Esophagus muscularis mucosa (tissue), 4 donors: Measurements from ENCODE around the gene ZNF490. TPM values are rescaled to one million over a fixed set of nuclear protein-coding genes. Genes with fewer than 3 reads are reported as not detected.
A peak's percentile ranks its signal among the peaks of the same experiment; 100 is the strongest.
"Not testable (repeated sequence)": the region's sequence is repeated elsewhere in the genome, so short reads cannot be mapped to it uniquely, and the experiment has no call there.

Source experiments
- DNase-seq: peaks from one replicate; pipeline ENCODE4 v3.0.0-alpha.2; 2017; ENCODE audit errors: extremely low spot score
- H3K27ac ChIP-seq, 4 donors: fragments of 200-600 bp; sonication (generic); replicated peaks in 1 of 4; 1 replicate in 3 of 4; 2 replicates in 1 of 4; pipeline ENCODE4 v1.5.1; 2016 to 2019; ENCODE audit warnings: mild to moderate bottlenecking in 1 of 4
- H3K27me3 ChIP-seq, 4 donors: fragments of 200-600 bp; sonication (generic); one replicate each; pipeline versions ENCODE4 v1.5.1 to v1.6.0; 2016 to 2019
- H3K36me3 ChIP-seq, 4 donors: fragments of 200-600 bp; sonication (generic); one replicate each; pipeline ENCODE4 v1.5.1; 2016 to 2019
- H3K4me1 ChIP-seq, 4 donors: fragments of 200-600 bp; sonication (generic); one replicate each; pipeline ENCODE4 v1.5.1; 2016 to 2019
- H3K4me3 ChIP-seq, 4 donors: fragments of 200-600 bp; sonication (generic); 1 replicate in 2 of 4; 2 replicates in 2 of 4; pipeline ENCODE4 v1.5.1; 2016 to 2019; ENCODE audit warnings: mild to moderate bottlenecking in 4 of 4, moderate library complexity in 1 of 4
- H3K9me3 ChIP-seq, 4 donors: fragments of 200-600 bp; sonication (generic); 1 replicate in 3 of 4; 2 replicates in 1 of 4; pipeline ENCODE4 v1.5.1; 2016 to 2019
- EP300 ChIP-seq: sonication (generic); formaldehyde crosslinking; IDR thresholded peaks from one replicate; pipeline ENCODE4 v1.6.1; 2017; ENCODE audit warnings: antibody characterized with exemption
- POLR2A ChIP-seq: fragments of 450-650 bp; IDR thresholded peaks from one replicate; pipeline ENCODE4 v1.6.1; 2017; ENCODE audit warnings: antibody characterized with exemption, moderate library complexity, mild to moderate bottlenecking, low read depth
- POLR2AphosphoS5 ChIP-seq, 2 donors: sonication (generic); formaldehyde crosslinking; IDR thresholded peaks; one replicate each; pipeline ENCODE4 v1.6.1; 2017; ENCODE audit warnings: antibody characterized with exemption in 2 of 2
- WGBS: methylation state at CpG from one replicate; pipeline ENCODE4 v1.1.5; 2018; 5-methylcytosine and 5-hydroxymethylcytosine counted together
- intact Hi-C: fragments of 100-400 bp; cut with DNase I; formaldehyde crosslinking; loops from one replicate; pipeline ENCODE4 v1.15.1; 2023
- total RNA-seq, 4 donors: library from RNA; depleted of rRNA; stranded (reverse); fragments of >200 nt; gene quantifications; one replicate each; pipeline versions ENCODE4 v1.1.0 to v1.2.1, GENCODE V29; 2016
- TF ChIP-seq, protein P1 (sequence below), 3 experiments: fragments of 200-600 bp in 2 of 3; fragments of 450-650 bp in 1 of 3; sonication (generic) in 2 of 3; IDR thresholded peaks; one replicate each; pipeline ENCODE4 v1.5.1; 2017 to 2019; ENCODE audit warnings: antibody characterized with exemption in 3 of 3, mild to moderate bottlenecking in 2 of 3, moderate library complexity in 1 of 3

ZNF490 gene
- total RNA-seq, 4 donors from 2014 or later, result 3.3 to 6.7 (median 5.3) TPM

DNA sequence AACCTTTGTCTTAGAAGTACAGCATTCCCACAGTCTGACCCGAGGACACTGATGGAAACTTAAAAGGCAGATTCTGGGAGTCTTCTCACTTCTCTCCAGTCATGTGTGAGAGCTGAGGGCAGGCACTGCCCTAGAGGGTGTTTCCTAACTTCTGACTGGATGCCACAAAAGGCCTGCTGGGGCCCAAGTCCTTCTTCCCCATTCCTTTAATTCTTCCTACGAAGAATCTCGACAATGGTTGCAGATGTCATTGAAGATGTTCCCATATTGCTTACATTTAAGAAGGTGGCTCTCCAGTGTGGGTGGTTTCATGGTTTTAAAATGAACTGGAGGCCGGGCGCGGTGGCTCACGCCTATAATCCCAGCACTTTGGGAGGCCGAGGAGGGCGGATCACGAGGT is 32.0 kb downstream of the ZNF490 start:
- H3K4me3 ChIP-seq, result no peak overlapping the region
- H3K27me3 ChIP-seq, result no peaks in the 10 kb centered on the region
- H3K4me1 ChIP-seq, result peaks cover 0 to 13% (median 9%) of the 10 kb centered on the region in 4 donors
- no peak for DNase-seq
- intact Hi-C loops, result no loop called here
- H3K9me3 ChIP-seq, result peaks cover 0 to 19% (median 5%) of the 10 kb centered on the region in 4 donors
- H3K36me3 ChIP-seq, result peaks cover 32 to 57% (median 40%) of the 10 kb centered on the region in 4 donors
- TF ChIP-seq, protein P1, sequence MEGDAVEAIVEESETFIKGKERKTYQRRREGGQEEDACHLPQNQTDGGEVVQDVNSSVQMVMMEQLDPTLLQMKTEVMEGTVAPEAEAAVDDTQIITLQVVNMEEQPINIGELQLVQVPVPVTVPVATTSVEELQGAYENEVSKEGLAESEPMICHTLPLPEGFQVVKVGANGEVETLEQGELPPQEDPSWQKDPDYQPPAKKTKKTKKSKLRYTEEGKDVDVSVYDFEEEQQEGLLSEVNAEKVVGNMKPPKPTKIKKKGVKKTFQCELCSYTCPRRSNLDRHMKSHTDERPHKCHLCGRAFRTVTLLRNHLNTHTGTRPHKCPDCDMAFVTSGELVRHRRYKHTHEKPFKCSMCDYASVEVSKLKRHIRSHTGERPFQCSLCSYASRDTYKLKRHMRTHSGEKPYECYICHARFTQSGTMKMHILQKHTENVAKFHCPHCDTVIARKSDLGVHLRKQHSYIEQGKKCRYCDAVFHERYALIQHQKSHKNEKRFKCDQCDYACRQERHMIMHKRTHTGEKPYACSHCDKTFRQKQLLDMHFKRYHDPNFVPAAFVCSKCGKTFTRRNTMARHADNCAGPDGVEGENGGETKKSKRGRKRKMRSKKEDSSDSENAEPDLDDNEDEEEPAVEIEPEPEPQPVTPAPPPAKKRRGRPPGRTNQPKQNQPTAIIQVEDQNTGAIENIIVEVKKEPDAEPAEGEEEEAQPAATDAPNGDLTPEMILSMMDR (IDR thresholded peaks at IDR 0.05), result no peak
- no peak for TF ChIP-seq EP300
- TF ChIP-seq POLR2AphosphoS5 (IDR thresholded peaks at IDR 0.05), result no peak
- TF ChIP-seq POLR2A, result no peak
- 98% methylated on average over 10 of the region's 10 CpGs for WGBS
- no peak overlapping the region for H3K27ac ChIP-seq

DNA sequence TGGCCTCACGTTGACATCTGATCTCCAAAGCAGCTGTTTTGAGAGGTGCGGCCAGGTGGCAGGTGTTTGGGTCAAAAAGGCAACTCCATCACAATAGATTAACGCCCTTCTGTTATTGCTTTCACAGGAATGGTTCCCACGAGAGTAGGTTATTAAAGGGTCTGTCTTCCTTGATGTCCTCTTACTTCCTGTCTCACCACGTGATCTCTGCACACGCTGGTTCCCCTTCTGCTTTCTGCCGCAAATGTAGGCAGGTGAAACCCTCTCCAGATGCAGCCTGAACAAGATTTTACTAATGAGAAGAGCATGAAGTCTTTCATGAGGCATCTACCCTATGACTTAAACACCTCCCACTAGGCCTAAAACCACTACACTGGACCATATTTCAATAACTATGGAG is 36.6 kb downstream of the ZNF490 start:
- no peak for DNase-seq
- no peak overlapping the region for H3K4me3 ChIP-seq
- H3K9me3 ChIP-seq, result no peaks in the 10 kb centered on the region
- H3K27me3 ChIP-seq, result no peaks in the 10 kb centered on the region
- no peak for TF ChIP-seq POLR2A
- TF ChIP-seq, protein P1 (IDR thresholded peaks at IDR 0.05), result no peak
- H3K36me3 ChIP-seq, result peaks cover 0 to 19% (median 8%) of the 10 kb centered on the region in 4 donors
- H3K4me1 ChIP-seq, result no peaks in the 10 kb centered on the region
- no peak overlapping the region for H3K27ac ChIP-seq
- 71% methylated on average over 7 of the region's 7 CpGs for WGBS
- intact Hi-C loops, result no loop called here

DNA sequence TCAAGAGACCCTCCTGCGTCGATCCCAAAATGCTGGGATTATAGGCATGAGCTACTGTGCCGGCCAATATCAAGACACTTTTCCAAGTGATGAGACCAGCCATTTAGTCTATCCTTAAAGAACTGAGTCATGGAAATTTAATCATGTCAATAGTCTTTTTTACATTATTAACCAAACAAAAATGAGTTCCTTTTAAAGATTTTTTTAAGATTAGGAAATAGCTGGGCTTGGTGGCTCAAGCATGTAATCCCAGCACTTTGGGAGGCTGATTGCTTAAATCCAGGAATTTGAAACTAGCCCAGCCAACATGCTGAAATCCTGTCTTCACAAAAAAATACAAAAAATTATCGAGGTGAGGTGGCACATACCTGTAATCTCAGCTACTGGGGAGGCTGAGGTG is 42.7 kb downstream of the ZNF490 start:
- no peak overlapping the region for H3K27ac ChIP-seq
- WGBS, result 88% methylated on average over 4 of the region's 4 CpGs
- no peaks in the 10 kb centered on the region for H3K9me3 ChIP-seq
- TF ChIP-seq, protein P1 (IDR thresholded peaks at IDR 0.05), result no peak
- TF ChIP-seq EP300 (no peak), POLR2A (no peak), POLR2AphosphoS5 (IDR thresholded peaks at IDR 0.05) (no peak)
- intact Hi-C loops, result no loop called here
- H3K4me1 ChIP-seq, result peaks cover 7 to 9% (median 9%) of the 10 kb centered on the region in 4 donors
- H3K27me3 ChIP-seq, result no peaks in the 10 kb centered on the region
- H3K4me3 ChIP-seq, result no peak overlapping the region
- no peaks in the 10 kb centered on the region for H3K36me3 ChIP-seq
- DNase-seq, result no peak

DNA sequence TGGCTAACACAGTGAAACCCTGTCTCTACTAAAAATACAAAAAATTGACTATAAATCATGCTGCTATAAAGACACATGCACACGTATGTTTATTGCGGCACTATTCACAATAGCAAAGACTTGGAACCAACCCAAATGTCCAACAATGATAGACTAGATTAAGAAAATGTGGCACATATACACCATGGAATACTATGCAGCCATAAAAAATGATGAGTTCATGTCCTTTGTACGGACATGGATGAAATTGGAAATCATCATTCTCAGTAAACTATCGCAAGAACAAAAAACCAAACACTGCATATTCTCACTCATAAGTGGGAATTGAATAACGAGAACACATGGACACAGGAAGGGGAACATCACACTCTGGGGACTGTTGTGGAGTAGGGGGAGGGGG is 44.2 kb downstream of the ZNF490 start:
- H3K36me3 ChIP-seq, H3K4me3 ChIP-seq, H3K4me1 ChIP-seq, H3K9me3 ChIP-seq, intact Hi-C loops, H3K27me3 ChIP-seq, H3K27ac ChIP-seq, DNase-seq: not testable (repeated sequence)
- 97% methylated on average over 5 of the region's 5 CpGs for WGBS

DNA sequence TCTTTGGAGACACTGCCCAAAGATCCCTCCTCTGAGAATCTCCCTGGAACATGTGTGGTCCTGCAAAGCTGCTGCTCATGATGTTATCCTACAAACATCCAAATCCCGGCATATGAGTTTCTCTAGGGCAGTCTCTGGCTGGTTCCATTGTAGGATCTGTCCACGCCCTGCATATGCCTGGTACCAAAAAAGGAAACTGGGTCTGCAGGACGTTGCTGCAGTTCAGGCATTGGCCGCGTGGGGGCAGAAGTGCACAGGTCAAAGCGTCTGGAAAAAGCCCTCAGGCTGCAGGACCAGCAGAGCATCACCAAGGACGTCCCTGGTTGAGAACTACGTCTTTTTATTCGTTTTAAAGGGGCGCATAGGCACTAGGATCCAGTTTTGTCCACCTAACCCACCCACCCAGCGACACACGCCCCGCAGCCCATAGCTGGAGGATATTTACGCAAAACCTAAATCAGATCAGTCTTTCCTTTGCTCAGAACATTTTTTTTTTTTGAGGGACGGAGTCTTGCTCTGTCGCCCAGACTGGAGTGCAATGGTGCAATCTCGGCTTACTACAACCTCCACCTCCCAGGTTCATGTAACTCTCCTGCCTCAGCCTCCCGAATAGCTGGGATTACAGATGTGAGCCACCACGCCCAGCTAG is 46.5 kb downstream of the ZNF490 start:
- WGBS, result 28% methylated on average over 14 of the region's 19 CpGs
- peak overlapping the region in 1 of 4 donors; percentile 22 for H3K4me3 ChIP-seq

More for the DNA sequence above, 46.5 kb downstream of the ZNF490 start:
- H3K9me3 ChIP-seq, result no peaks in the 10 kb centered on the region
- no peak for TF ChIP-seq EP300
- peak; percentile 53 to 75 for TF ChIP-seq POLR2AphosphoS5 (IDR thresholded peaks at IDR 0.05)
- TF ChIP-seq, protein P1 (IDR thresholded peaks at IDR 0.05), result peak in 2 of 3 experiments; percentile 97 to 99
- intact Hi-C loops, result loop anchor here (1.0 kb wide), 1 partner anchor 108 kb away; no protein-coding TSS in a partner anchor
- no peaks in the 10 kb centered on the region for H3K36me3 ChIP-seq
- peak; percentile 96 for DNase-seq
- peaks cover 7 to 9% (median 9%) of the 10 kb centered on the region in 4 donors for H3K4me1 ChIP-seq
- no peaks in the 10 kb centered on the region for H3K27me3 ChIP-seq
- H3K27ac ChIP-seq, result peak overlapping the region; percentile 32 to 71 (median 51)
